Vagina (tissue), 2 donors: ENCODE results near the gene FNBP1L.

Source experiments
- POLR2A ChIP-seq, 2 donors: fragments of 450-650 bp; IDR thresholded peaks; one replicate each; pipeline ENCODE4 v1.6.1; 2017; ENCODE audit warnings: antibody characterized with exemption in 2 of 2, mild to moderate bottlenecking in 2 of 2, moderate library complexity in 2 of 2
- POLR2AphosphoS5 ChIP-seq, 2 donors: sonication (generic); formaldehyde crosslinking; IDR thresholded peaks; one replicate each; pipeline ENCODE4 v1.9.0; 2017; ENCODE audit warnings: antibody characterized with exemption in 2 of 2, mild to moderate bottlenecking in 2 of 2, low read depth in 1 of 2; ENCODE audit not compliant: insufficient read depth in 1 of 2
- TF ChIP-seq, protein P1 (sequence below), 3 experiments: fragments of 450-650 bp in 2 of 3; fragments of 200-600 bp in 1 of 3; sonication (generic) in 1 of 3; IDR thresholded peaks; one replicate each; pipeline ENCODE4 v1.5.1; 2017 to 2019; ENCODE audit warnings: antibody characterized with exemption in 3 of 3, mild to moderate bottlenecking in 2 of 3, moderate library complexity in 2 of 3

DNA sequence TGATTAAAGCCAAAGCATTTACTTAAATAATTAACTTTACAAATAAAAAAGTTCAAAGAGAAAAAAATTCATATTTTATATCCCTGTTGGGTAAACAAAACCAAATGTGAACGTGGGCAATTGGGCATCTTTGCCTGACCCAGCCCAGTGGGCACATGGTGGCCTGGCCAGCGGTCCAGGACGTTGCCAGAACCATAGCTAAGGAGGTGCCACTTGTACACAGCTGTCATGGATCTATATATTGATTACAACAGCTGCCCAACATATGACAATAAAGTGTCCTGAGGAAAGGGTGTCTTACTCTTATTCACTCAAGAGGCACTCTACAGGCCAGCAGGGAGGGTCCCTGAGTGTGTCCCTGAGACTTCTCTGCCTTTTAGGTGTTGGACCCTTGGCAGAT, 155.2 kb downstream of the FNBP1L start:
- TF ChIP-seq, protein P1, sequence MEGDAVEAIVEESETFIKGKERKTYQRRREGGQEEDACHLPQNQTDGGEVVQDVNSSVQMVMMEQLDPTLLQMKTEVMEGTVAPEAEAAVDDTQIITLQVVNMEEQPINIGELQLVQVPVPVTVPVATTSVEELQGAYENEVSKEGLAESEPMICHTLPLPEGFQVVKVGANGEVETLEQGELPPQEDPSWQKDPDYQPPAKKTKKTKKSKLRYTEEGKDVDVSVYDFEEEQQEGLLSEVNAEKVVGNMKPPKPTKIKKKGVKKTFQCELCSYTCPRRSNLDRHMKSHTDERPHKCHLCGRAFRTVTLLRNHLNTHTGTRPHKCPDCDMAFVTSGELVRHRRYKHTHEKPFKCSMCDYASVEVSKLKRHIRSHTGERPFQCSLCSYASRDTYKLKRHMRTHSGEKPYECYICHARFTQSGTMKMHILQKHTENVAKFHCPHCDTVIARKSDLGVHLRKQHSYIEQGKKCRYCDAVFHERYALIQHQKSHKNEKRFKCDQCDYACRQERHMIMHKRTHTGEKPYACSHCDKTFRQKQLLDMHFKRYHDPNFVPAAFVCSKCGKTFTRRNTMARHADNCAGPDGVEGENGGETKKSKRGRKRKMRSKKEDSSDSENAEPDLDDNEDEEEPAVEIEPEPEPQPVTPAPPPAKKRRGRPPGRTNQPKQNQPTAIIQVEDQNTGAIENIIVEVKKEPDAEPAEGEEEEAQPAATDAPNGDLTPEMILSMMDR (IDR thresholded peaks at IDR 0.05): no peak
- TF ChIP-seq POLR2A (IDR thresholded peaks at IDR 0.05) (no peak), POLR2AphosphoS5 (IDR thresholded peaks at IDR 0.05; ENCODE audit: insufficient read depth in 1 of 2, low read depth in 1 of 2) (no peak)
